Measurements from ENCODE around the gene DPH5.

DNA sequence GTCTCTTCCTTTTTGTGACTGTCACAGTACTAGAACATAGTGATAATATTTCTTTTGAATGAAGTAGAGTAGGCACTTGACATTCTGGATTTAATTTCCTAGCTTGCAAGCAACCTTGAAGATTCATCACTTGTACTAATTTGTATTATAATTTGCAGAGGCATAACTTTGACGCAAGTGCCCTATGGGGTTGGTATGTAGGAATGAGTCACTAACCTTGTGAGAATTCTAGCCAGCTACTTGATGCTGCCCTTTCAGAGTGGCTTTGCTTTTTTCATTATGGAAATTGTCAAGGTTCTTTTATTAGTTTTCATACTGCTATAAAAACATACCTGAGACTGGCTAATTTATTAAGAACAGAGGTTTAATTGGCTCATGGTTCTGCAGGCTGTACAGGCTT lies 13.7 kb upstream of the DPH5 start:
- TF ChIP-seq EZH2 (IDR thresholded peaks at IDR 0.05; ENCODE audit: insufficient read depth, poor library complexity, severe bottlenecking): no peak
- TF ChIP-seq EZH2phosphoT487 (IDR thresholded peaks at IDR 0.05; ENCODE audit: insufficient read depth, low read depth): no peak

Data from GM23248 (cell line).